ENCODE results near the gene CSF3. TPM values are rescaled to one million over a fixed set of nuclear protein-coding genes. Genes with fewer than 3 reads are reported as not detected.
A peak's percentile ranks its signal among the peaks of the same experiment; 100 is the strongest.

CSF3 gene
- total RNA-seq, 1 experiment from 2014 or later = not detected

DNA sequence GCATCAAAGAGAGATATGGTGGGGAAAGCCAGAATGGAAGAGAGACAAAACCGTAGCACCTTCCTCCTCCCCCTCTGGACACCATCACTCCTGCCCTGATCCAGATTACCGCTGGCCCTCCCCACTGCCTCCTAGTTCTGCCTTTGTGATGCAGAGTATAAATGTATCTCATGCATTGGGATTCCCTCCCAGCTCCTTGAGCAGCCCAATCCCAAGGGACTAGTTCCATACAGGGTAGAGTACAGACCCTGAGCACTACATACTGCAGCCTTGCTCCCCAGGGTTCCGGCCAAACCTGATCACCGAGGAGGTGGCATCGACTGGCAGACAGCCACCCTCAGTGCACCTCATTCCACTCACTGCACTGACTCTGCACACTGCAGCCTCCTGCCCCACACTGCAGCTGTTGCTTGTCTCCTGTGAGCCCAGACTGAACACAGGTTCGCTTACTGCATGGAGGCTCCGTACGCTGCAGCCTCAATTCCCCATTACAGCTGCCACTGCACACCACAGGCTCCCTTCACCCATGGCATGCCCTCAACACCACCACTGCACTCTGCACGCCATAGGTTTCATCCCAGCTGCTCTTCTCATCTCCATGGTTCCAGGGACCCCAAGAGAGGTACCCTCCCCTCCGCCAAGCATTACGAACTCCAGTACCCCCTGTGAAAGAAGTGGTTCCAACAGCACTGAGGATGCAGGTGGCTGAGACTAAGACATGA is 45.8 kb downstream of the CSF3 start:
- DNase-seq (ENCODE audit: low read depth) = no peak

DNA sequence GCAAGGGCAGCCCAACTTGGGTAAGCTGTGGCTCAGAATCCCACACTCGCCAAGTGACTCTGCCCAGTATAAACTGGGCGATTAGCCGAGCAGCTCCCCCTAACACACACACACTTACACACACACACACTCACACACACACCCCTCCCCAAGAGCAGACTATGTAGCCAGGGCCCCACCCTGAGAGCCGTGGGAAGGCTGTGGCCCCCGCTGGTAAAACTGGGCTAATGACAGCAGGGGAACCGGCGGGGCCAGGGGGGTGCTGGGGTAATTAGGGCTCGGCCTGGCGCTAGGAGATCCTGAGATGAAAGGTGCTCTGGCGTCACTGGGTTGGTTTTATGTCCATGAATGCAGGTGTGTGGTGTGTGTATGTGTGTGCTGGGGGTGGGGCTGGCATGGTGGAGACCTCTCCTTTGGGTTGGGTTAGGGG is 46.4 kb downstream of the CSF3 start:
- no peak for DNase-seq (ENCODE audit: low read depth)

DNA sequence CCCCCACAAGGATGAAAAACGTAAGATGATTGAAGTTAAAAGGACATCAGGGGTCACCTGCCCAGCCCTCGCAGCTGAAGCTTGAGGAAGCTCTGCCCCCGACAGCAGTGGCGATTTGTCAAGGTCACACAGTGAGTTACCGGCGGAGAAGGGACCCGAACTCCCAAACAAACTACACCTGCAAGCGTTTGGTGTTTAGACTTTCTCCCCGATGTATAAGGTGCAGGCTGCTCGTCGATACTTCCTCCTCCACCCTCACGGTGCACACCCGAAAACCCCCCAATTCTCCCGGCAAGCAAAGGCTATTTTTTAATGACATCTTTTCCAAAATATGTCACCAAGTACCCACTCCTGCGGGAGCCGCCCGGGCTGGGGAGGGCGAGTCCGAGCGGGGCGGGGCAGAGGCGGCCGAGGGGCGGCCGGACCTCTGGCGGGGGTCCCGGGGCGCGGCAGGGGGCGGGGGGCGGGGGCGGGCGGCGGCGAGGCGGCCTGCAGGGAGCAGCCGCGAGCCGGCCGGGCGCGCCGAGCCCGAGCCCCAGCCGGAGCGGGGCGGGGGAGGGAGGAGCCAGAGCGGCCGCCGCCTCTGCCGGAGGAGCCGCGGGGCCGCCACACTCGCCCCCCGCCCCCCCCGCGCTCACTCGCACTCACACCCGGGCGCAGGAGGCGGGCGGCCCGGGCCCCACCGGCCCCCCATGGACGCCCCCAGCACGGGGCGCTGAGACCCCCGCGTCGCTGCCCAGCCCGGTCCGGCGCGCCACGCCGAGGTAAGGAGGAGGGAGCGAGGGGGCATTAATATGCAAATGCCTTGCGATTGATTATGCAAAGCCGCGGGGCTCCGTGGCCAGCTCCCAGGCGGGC is 47.3 kb downstream of the CSF3 start, which contains the start of gene THRA:
THRA (plus strand) TSS at position 637 of the 858 bp plus-strand sequence. CDS start 11,524 bp downstream, outside the sequence.
- DNase-seq (ENCODE audit: low read depth) = no peak

DNA sequence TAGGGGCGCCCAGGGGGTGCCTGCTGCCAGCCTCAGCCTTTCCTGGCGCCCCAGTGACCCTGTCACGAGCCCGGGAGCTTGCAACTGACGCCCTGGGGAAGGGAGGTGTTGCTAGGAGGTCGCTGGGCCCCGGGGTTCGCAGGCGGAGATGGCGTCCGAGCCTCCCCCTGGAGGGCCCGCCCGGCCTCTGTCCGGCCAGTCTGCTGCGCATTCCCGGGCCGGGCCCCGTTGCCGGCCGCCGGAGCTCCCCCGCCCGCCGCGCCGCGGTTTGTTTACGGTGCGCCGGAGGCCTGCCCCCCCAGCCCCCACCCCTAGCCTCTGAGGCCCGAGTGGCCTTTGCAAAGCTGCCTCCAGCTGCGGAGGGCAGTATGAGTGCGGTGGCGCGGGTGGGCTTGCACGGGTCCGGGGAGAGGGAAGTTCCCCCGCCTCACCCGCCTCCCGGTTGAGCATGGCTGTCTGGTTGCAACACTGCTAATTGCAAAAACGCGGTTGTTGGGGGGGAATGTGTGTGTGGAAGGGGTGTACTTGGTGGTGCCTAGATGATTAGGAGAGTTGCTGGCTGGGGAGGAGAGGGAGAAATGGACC is 48.0 kb downstream of the CSF3 start:
- DNase-seq (ENCODE audit: low read depth) = peak; percentile 17

DNA sequence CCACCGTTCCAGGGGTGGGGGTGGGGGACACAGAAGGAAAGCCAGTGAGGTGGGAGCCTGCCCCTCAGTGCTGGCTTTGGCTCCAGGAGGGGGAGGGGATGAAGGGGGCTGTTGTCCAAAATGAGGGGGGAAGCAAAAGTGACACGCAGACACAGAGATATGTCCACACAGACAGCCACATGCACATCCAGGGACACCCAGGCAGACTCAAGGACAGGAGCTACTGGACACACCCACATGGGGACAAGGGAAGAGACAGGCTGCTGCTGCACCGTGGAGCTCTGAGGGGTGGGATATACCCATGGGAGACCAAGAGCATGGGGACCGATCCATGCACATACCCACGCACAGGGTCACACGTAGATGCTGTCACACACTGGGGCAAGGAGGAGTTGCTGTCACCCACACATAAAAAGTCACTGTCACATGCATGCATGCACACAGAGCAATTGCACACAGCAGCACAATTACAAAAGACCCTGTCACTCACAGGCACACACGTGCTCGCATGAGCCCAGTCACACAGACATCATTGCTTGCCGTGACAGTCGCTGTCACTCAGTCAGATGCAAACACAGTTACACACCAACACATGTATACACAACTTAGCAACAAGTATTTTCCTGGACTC is 48.8 kb downstream of the CSF3 start:
- DNase-seq (ENCODE audit: low read depth) = no peak

DNA sequence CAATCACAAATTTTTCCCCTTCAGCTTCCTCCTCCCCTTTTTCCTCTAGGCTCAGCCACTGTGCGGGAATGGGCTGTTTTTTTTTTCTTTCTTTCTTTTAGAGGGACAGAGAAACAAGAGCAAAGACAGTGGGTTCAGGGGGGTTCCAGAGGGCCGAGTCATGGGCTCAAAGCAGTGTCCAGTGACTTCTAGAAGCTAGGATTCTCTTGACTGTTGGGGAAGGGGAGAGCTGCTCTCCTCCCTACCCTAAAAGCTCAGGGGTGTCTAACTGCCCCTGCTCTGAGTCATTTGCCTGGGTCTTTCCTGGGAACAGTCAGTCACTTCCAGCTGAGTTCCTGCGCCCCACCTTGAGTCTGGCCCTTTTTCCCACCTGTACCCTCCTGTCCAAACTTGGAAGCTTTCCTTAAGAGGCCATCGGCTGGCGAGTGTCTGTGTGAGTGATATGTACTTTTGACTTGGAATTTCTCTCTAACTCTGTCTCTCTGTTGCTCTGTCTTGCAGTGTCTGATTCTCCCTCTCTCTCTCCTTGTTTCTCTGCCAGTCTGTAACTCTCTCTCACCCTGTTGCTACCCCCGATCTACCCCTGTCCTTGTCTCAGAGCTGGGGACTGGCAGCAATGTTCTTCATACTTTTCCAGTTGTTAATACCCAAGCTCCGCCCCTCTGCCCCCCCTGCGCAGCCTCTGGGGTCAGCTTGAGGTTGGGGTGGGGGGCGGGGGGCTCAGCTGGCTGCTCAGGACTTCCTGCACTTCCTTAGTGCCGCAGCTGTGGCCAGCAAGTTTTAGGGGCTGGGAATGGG is 49.9 kb downstream of the CSF3 start:
- DNase-seq (ENCODE audit: low read depth) = peak; percentile 40

DNA sequence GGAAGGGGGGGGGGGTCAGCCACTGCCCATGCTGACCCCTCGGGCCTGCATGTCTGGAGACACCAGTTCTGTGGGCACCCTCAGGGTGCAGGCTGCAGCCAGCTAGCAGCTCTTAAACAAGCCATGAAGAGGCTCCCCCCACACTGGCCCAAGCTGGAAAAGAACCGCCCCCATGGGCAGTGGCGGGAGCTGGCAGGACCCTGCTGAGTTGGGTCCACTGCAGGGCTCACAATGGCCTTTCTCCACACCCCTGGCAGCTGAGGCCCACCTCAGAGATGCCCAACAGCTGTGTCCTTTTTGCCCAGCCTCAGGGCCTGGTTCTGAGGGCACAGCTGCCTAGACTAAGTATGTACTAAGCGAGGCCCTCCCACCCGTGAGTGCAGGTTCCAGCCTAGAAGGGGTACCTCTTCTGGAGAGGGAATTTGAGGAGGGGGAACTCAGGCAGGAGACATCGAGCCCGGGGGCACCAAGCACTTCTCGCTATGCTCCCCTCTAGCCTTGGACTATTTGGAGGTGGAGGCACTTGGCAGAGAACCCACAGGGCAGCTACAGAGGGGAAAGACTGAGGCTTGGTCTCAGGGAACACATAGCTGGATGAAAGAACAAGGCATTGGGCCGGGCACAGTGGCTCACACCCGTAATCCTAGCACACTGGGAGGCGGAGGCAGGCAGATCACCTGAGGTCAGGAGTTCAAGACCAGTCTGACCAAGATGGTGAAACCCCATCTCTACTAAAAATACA is 50.7 kb downstream of the CSF3 start:
- no peak for DNase-seq (ENCODE audit: low read depth)

Small RNA genes lying within 50 kb of the gene (small RNA-seq; reads per million reads assigned to genes)
- gene SNORD124 = 378 reads per million, percentile 98 among the genes with 10 or more reads in this experiment

Other genes with a start within 250 kb of the CSF3 start
- gene IKZF3, start 151.1 kb upstream of the CSF3 start, total RNA-seq (2014; rRNA removed; shearing (Covaris generic)) = not detected in 2 replicates
- gene ZPBP2, start 147.2 kb upstream of the CSF3 start, total RNA-seq (2014; rRNA removed; shearing (Covaris generic)) = not detected in 2 replicates
- gene GSDMB, start 96.8 kb upstream of the CSF3 start, total RNA-seq (2014; rRNA removed; shearing (Covaris generic)) = 0.03 and 0.30 TPM in 2 replicates
- gene ORMDL3, start 87.8 kb upstream of the CSF3 start, total RNA-seq (2014; rRNA removed; shearing (Covaris generic)) = 19.6 and 20.9 TPM in 2 replicates
- not detected in 2 replicates for gene LRRC3C, start 87.7 kb upstream of the CSF3 start, total RNA-seq (2014; rRNA removed; shearing (Covaris generic))
- not detected in 2 replicates for gene GSDMA, start 52.4 kb upstream of the CSF3 start, total RNA-seq (2014; rRNA removed; shearing (Covaris generic))
- gene PSMD3, start 34.6 kb upstream of the CSF3 start, total RNA-seq (2014; rRNA removed; shearing (Covaris generic)) = 229 and 243 TPM in 2 replicates
- gene MED24, start 39.0 kb downstream of the CSF3 start, total RNA-seq (2014; rRNA removed; shearing (Covaris generic)) = 35.9 and 38.3 TPM in 2 replicates
- 12.6 and 14.8 TPM in 2 replicates for gene THRA, start 47.5 kb downstream of the CSF3 start, total RNA-seq (2014; rRNA removed; shearing (Covaris generic))
- 1.8 and 2.8 TPM in 2 replicates for gene NR1D1, start 85.1 kb downstream of the CSF3 start, total RNA-seq (2014; rRNA removed; shearing (Covaris generic))
- gene MSL1, start 106.5 kb downstream of the CSF3 start, total RNA-seq (2014; rRNA removed; shearing (Covaris generic)) = 42.5 and 51.3 TPM in 2 replicates
- 26.7 and 31.5 TPM in 2 replicates for gene CASC3, start 125.1 kb downstream of the CSF3 start, total RNA-seq (2014; rRNA removed; shearing (Covaris generic))
- 1.6 and 3.1 TPM in 2 replicates for gene RAPGEFL1, start 162.0 kb downstream of the CSF3 start, total RNA-seq (2014; rRNA removed; shearing (Covaris generic))
- gene WIPF2, start 203.9 kb downstream of the CSF3 start, total RNA-seq (2014; rRNA removed; shearing (Covaris generic)) = 4.2 and 5.4 TPM in 2 replicates

All from HT1080 (cell line).